DND-41 (cell line): ENCODE results near the gene FCGBP.
"Not testable (repeated sequence)": the region's sequence is repeated elsewhere in the genome, so short reads cannot be mapped to it uniquely, and the experiment has no call there.

ENCODE experiments used
- ATAC-seq: fragments of 200-7000 bp; cut with Tn5 transposase; 3 replicates; pipeline ENCODE4 v1.9.1; 2021; ENCODE audit warnings: low read depth; ENCODE audit not compliant: insufficient read depth
- DNase-seq: peaks from one replicate; pipeline ENCODE4 v3.0.0-alpha.2; 2020
- H2AFZ ChIP-seq: 2 replicates; pipeline ENCODE4 v1.6.0; 2012; ENCODE audit warnings: low read depth, low read length
- H3K27ac ChIP-seq: 2 replicates; pipeline ENCODE4 v1.5.1; 2012; ENCODE audit warnings: low read length, inconsistent platforms
- H3K27me3 ChIP-seq: fragments of 200-600 bp; sonication (generic); 2 replicates; pipeline ENCODE4 v1.6.0; 2012; ENCODE audit warnings: low read length, mild to moderate bottlenecking, inconsistent platforms; ENCODE audit not compliant: insufficient read depth, poor library complexity
- H3K36me3 ChIP-seq: 2 replicates; pipeline ENCODE4 v1.5.1; 2012; ENCODE audit warnings: low read length, inconsistent platforms; ENCODE audit not compliant: insufficient read depth
- H3K4me1 ChIP-seq: 2 replicates; pipeline ENCODE4 v1.5.1; 2012; ENCODE audit warnings: mild to moderate bottlenecking, low read length; ENCODE audit not compliant: insufficient read depth
- H3K4me2 ChIP-seq: 2 replicates; pipeline ENCODE4 v1.6.0; 2012; ENCODE audit warnings: mild to moderate bottlenecking, moderate library complexity, low read length, inconsistent platforms; ENCODE audit not compliant: insufficient read depth
- H3K4me3 ChIP-seq, 2 experiments: fragments of 200-600 bp in 1 of 2; shearing (Covaris generic) in 1 of 2; 2 replicates each; pipeline ENCODE4 v1.5.1; 2012 to 2016; ENCODE audit warnings: inconsistent platforms in 2 of 2, low read length in 2 of 2, mild to moderate bottlenecking in 2 of 2, low read depth in 1 of 2, moderate library complexity in 1 of 2
- H3K79me2 ChIP-seq: 2 replicates; pipeline ENCODE4 v1.6.0; 2012; ENCODE audit warnings: low read length, inconsistent platforms; ENCODE audit not compliant: insufficient read depth
- H3K9ac ChIP-seq: 2 replicates; pipeline ENCODE4 v1.6.0; 2012; ENCODE audit warnings: low read depth, mild to moderate bottlenecking, inconsistent platforms, low read length, moderate library complexity
- H3K9me3 ChIP-seq: 2 replicates; pipeline ENCODE4 v1.5.1; 2012; ENCODE audit warnings: low read length, moderate library complexity, mild to moderate bottlenecking, inconsistent platforms; ENCODE audit not compliant: insufficient read depth, severe bottlenecking
- H4K20me1 ChIP-seq: 2 replicates; pipeline ENCODE4 v1.6.0; 2012; ENCODE audit warnings: low read length; ENCODE audit not compliant: insufficient read depth
- EZH2 ChIP-seq: IDR thresholded peaks from 3 replicates; pipeline ENCODE4 v1.6.1; 2012; ENCODE audit warnings: borderline replicate concordance, low read depth, mild to moderate bottlenecking, moderate library complexity, low read length, inconsistent platforms; ENCODE audit not compliant: severe bottlenecking
- TF ChIP-seq, protein P1 (sequence below): IDR thresholded peaks from 2 replicates; pipeline ENCODE4 v1.5.1; 2012; ENCODE audit warnings: borderline replicate concordance, low read length, moderate library complexity, mild to moderate bottlenecking; ENCODE audit not compliant: poor library complexity, severe bottlenecking; ENCODE audit errors: extremely low read depth

FCGBP gene

DNA sequence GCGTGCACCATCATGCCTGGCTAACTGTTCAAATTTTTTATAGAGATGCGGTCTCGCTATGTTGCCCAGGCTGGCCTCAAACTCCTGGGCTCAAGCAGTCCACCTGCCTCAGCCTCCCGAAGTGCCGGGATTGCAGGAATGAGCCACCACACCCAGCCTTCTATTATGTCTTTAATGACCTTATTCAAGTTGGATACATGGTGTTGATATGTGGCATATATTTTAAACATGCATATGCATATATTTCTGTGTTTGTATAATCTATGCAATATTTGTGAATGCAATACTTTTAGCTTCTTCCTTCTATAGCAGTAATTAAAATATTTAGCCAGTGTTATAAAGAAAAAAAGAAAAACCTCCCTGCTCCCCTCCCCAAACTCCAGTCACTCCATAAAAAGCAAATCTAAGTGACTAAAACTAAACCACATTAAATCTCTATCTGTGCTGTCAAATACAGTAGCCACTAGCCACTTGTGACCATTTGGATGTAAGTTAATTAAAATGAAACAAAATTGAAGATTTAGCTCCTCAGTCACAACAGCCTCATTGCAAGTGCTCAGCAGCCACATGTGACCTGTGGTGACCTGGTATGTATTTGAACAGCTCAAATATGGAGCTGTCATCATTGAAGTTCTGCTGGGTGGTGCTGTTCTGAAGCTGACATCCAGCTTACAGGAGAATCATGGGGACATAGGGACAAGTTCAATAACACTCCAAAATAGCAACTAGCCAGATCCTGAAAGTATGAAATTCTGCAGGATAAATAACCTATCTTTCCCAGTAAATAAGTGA, 27.4 kb downstream of the FCGBP start:
- Histone ChIP-seq H4K20me1 (no peaks in the 10 kb centered on the region), H3K36me3 (no peaks in the 10 kb centered on the region), H3K4me2 (no peak overlapping the region), H3K9me3 (no peaks in the 10 kb centered on the region), H3K4me1 (no peaks in the 10 kb centered on the region), H3K9ac (no peak overlapping the region), H3K27ac (no peak overlapping the region), H3K79me2 (no peaks in the 10 kb centered on the region), H3K27me3 (no peaks in the 10 kb centered on the region), H2AFZ (no peak overlapping the region), H3K4me3 (no peak overlapping the region)
- no peak for ATAC-seq
- no peak for TF ChIP-seq EZH2
- DNase-seq = no peak

DNA sequence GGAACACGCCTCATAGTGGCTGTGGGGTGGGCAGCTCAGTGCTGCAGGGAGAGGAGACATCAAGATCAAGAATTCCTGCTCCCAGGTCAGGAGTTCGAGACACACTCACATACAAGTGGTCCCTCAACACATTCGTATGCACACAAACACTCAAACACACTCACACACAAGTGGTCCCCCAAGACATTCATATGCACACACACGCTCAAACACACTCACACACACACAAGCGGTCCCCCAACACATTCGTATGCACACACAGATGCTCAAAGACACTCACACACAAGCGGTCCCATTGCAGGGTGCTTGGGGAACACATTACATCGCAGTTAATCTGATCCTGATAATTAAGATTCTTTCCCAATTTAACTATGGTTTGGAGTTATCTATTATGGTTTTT, 28.2 kb downstream of the FCGBP start:
- Histone ChIP-seq H3K36me3 (no peaks in the 10 kb centered on the region), H3K27ac (no peak overlapping the region), H4K20me1 (no peaks in the 10 kb centered on the region), H3K27me3 (no peaks in the 10 kb centered on the region), H3K9me3 (no peaks in the 10 kb centered on the region), H3K79me2 (no peaks in the 10 kb centered on the region), H3K9ac (no peak overlapping the region), H2AFZ (no peak overlapping the region), H3K4me3 (no peak overlapping the region), H3K4me2 (no peak overlapping the region), H3K4me1 (no peaks in the 10 kb centered on the region)
- DNase-seq (no peak), ATAC-seq (no peak)
- TF ChIP-seq, protein P1, sequence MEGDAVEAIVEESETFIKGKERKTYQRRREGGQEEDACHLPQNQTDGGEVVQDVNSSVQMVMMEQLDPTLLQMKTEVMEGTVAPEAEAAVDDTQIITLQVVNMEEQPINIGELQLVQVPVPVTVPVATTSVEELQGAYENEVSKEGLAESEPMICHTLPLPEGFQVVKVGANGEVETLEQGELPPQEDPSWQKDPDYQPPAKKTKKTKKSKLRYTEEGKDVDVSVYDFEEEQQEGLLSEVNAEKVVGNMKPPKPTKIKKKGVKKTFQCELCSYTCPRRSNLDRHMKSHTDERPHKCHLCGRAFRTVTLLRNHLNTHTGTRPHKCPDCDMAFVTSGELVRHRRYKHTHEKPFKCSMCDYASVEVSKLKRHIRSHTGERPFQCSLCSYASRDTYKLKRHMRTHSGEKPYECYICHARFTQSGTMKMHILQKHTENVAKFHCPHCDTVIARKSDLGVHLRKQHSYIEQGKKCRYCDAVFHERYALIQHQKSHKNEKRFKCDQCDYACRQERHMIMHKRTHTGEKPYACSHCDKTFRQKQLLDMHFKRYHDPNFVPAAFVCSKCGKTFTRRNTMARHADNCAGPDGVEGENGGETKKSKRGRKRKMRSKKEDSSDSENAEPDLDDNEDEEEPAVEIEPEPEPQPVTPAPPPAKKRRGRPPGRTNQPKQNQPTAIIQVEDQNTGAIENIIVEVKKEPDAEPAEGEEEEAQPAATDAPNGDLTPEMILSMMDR = no peak
- no peak for TF ChIP-seq EZH2

DNA sequence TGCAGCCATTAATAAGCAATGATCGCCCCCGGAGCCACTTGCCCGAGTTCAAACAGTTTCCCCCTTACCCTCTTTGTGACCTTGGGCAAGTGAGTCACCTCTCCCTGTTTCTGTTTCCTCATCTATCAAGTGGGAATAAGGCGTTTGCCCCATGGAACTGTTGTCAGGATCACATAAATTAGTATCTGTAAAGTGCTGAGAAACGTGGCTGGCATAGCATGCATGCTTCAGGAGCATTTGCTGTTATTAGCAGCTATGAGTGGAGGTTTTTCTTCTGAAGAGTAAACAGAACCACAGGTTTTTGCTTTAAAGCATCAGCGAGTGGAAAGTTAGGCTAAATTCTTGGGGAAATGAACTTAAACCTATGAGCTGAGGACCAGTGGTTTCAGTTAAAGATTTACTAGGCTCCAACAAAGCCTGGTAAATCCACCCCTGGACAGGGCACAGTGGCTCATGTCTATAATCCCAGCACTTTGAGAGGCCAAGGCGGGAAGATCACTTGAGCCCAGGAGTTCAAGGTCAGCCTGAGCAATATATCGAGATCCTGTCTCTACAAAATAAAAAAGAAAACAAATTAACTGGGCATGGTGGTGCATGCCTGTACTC, 30.8 kb downstream of the FCGBP start:
- H3K9ac ChIP-seq, H3K27ac ChIP-seq, H4K20me1 ChIP-seq, H3K9me3 ChIP-seq, DNase-seq, ATAC-seq, H3K4me1 ChIP-seq, H2AFZ ChIP-seq, H3K27me3 ChIP-seq, H3K79me2 ChIP-seq, H3K36me3 ChIP-seq, H3K4me2 ChIP-seq, H3K4me3 ChIP-seq: not testable (repeated sequence)

DNA sequence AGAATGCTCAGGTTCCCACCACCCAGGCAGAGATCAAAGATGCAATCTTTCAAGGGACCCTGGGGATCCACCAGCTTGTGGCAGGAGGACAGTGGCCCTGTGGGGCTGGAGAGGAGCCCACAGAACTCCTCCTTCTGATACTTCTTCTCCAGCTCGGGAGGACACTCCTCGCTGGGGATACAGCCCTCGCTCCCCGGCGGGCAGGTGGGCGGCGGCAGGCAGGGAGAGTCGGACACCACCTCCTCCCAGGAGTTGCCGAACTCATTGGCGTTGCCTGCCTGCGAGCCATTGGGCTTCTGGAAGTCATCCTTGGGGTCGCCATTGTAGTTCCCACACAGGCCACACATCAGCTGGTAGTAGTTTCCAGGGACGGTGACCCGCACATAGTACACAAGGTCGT, 32.1 kb downstream of the FCGBP start:
- H3K4me1 ChIP-seq, H3K36me3 ChIP-seq, DNase-seq, H4K20me1 ChIP-seq, H3K4me3 ChIP-seq, H3K27me3 ChIP-seq, ATAC-seq, H2AFZ ChIP-seq, H3K9me3 ChIP-seq, H3K27ac ChIP-seq, H3K4me2 ChIP-seq, H3K9ac ChIP-seq, H3K79me2 ChIP-seq: not testable (repeated sequence)

DNA sequence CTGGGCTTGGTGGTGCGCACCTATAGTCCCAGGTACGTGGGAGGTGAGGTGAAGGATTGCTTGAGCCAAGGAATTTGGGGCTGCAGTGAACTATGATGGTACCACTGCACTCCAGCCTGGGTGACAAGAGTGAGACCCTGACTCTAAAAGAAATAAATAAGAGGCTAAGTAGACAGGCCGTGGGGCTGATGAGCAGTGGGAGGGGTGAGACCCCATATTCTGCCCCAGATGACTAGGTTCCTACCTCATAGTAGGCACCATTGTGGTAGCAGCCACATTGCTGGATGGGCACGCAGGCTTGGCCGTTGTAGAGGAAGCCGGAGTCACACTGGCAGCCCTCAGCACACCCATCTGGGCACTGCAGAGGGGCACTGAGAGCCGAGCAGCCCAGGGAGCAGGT, 32.8 kb downstream of the FCGBP start:
- not testable (repeated sequence) for H3K79me2 ChIP-seq, H3K9ac ChIP-seq, H2AFZ ChIP-seq, H3K4me3 ChIP-seq, H3K9me3 ChIP-seq, H3K4me1 ChIP-seq, H3K27ac ChIP-seq, H3K27me3 ChIP-seq, ATAC-seq, H3K4me2 ChIP-seq, H3K36me3 ChIP-seq, DNase-seq, H4K20me1 ChIP-seq

DNA sequence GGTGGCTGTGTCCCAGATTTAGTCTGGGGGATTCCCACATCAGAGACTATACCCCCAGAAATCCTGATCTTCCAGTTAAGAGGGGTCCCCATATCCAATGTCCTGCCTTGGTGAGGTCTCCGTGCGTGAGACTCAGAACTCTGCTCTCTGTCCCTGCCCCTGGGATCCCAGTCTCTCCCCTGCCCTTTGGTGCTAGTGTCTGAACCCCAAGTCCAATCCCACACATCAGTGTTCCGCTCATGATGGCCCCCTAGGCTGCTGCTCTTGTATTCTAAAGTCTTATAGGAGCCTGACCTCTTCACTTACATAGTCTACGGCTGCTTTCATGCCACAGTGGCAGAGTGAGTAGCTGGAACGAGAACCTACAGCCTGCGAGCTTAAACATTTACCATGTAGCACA, 35.6 kb downstream of the FCGBP start:
- not testable (repeated sequence) for H3K27me3 ChIP-seq, DNase-seq, H3K4me3 ChIP-seq, H3K9ac ChIP-seq, H2AFZ ChIP-seq, H3K9me3 ChIP-seq, H4K20me1 ChIP-seq, ATAC-seq, H3K4me2 ChIP-seq, H3K79me2 ChIP-seq, H3K27ac ChIP-seq, H3K36me3 ChIP-seq, H3K4me1 ChIP-seq
